GM21529 (cell line): Measurements from ENCODE around the gene TMEM204.

ENCODE experiments used
- ATAC-seq: cut with Tn5 transposase; IDR thresholded peaks from one replicate; pipeline ENCODE4 v1.9.1; 2021; ENCODE audit not compliant: unreplicated experiment

Gene TMEM204

DNA sequence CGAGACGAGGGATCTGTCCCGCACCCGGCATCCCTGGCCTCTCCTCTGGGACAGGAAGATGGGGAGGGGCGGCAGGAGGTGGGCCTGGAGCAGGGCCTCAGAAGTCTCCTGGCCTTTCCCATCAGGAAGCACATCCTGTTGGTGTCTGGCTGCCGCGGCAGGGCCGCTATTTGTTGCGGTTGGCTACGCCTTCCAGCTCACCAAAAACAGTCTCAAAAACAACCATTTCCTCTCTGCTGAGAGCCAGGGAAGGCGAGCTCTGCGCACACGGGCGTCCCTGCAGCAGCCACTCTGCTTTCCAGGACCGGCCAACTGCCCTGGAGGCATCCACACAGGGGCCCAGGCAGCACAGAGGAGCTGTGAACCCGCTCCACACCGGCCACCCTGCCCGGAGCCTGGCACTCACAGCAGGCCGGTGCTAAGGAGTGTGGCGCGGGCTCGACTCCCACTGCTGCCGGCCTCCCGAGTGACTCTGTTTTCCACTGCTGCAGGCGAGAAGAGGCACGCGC, at the start of gene TMEM204:
Gene TMEM204, plus strand, starts transcription at position 224 of the 509 bp plus-strand sequence. CDS start 610 bp downstream, outside the sequence.
- no peak for ATAC-seq

DNA sequence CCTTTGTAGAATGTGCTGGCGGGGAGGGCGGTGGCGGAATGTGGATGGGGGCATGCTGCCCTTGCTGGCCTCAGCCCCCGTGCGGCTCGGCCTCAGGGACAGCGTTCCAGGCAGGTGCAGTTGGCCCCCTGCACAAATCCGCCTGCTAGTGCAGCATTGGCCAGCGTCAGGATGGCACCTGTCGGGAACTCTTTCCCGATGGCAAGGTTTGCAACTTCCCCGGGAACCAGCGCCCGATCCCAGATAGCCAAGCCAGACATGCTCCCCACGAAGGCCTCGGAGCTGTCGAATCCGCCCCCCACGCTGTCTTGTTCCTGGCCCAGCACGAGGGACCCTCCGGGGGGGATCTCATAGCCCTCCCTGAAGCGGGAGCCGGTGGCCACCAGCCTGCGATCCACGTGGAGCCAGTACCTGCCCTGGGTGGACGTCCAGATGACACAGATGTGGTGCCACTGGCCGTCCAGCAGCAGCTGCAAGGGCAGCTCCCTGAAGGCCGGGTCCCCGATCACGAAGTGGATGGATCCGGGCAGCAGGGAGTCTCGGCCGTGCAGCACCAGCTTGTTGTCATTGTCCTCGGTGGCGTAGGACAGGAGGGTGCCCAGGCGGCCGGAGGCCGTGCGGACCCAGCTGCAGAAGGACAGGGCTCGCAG, 47.5 kb upstream of the TMEM204 start:
- no peak for ATAC-seq

DNA sequence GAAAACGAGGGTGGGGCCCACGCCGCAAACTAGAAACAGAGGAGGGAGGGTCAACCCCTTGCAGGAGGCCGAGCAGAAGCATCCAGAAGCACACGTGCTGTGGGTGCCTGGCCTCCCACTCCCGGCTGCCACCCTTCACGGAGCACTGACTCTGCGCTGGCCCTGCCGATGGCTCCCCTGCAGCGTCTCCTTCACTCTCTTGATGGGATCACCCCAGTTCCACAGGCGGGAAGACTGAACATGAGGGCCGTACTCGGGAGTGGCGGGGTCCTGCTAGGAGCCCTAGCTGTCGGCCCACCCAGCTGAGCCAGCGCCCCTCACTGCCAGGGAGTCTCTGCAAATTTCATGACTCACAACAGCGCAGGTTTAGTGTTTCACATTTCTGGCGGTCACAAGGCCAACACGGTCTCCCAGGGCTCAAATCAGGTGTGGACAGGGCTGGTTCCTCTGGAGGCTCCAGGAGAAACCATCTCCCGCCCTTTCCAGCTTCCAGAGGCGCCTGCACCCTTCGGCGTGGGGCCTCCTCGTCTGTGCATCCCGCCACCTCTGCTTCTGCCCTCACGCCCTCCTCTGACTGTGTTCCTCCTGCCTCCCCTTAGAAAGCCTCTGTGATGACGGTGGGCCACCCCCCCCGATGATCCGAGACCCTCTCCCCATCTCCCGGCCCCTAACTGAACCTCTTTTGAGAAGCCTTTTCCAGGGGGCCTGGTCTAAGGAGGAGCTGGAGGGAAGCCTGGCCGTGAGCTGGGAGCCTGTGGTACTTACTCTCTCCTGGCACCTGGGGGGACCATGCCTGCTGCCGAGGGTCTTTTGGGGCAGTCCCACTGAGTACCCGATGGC, 46.7 kb upstream of the TMEM204 start:
- no peak for ATAC-seq

DNA sequence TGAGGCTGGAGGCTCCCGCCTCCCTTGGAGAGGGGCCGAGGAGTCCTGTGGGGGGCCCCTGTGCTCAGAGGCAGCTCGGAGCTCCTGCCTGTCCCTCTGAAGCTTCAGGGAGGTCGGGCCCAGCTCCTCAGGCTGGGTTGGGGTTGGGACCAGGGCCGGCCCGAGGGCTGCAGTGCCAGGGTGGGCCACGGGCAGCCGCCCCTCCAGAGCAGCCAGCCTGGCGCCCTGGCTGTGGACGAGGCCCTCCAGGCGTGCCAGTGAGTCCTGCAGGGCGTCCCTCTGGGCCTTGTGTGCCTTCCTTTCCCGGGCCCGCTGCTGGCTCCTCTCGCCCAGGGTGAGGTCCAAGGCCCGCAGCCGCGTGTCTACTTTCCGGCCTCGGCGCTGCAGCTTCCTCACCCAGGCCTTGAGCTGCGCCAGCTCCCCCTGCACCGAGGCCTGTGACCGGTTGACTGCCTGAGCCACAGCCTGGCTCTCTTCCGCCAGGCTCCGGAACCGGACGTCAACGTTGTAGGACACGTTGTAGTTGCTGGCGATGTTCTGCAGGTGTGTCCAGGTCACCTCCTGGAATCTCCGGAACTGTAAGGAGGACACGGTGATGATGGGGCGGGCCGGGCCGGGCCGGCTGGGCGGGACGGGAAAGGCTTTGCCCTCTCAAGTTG, 45.9 kb upstream of the TMEM204 start:
- no peak for ATAC-seq

DNA sequence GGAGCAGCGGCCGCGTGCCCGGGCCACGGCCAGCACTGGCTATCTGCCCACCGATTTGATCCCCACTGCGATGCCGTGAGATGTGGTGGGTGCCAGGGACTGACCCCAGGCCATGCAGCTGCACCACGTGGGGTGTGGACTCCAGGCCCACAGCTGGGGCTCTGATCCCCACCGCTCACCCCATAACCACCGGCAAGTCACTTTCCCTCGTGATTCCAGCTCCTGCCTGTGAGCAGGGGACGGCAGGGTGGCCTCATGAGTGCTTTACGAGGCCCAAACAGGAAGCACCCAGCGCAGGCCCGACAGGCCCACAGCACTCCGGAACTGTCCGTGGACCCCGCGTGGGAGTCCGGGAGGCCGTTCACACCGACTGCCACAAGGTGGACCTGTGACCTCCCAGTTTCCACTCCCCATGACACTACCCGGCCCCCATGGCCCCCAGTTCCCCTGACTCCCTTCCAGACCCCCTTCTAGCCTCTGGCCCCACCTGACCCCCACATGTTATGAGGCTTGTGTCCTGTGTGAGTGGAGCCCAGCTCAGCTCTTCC, 45.3 kb upstream of the TMEM204 start:
- ATAC-seq, result no peak

DNA sequence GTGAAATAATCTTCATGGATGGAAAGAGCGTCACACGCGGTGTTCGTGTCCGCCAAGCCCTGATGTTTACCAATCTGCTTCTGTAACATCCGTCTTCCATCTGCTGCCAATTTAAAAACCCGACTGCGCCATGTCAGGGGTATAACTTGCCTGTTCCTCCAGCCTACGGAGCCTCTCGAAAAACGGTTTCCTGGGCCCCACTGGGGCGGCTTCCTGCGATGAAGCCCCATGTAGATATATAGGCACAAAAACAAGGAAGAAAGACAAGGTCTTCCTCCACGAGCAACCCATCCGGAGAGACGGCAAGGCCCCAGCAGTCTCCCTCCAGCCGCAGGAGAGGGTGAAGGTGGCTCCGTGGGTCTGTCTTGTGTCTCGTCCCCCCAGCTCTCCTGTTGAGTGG, 44.8 kb upstream of the TMEM204 start, which contains the start of gene PTX4:
Gene PTX4, minus strand, starts transcription at position 326 of the 400 bp plus-strand sequence. Its CDS starts 35 bp downstream, at position 291.
- ATAC-seq, result no peak

DNA sequence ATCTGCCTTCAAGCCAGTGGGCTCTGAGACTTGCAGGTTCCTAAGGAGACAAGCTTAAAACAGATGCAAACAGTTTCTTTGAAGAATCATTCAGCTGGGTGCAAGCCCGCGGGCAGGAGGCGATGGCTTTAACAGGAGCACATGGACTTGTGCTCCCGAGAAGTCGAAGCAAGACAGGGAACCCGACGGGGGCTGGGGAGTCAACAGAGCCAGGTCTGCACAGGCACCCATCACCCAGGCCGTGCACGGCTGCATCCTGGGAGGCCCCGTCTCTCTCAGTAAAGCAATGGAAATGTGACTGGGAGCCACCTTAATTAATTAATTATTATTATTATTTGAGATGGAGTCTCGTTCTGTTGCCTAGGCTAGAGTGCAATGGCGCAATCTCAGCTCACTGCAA, 44.4 kb upstream of the TMEM204 start:
- no peak for ATAC-seq

DNA sequence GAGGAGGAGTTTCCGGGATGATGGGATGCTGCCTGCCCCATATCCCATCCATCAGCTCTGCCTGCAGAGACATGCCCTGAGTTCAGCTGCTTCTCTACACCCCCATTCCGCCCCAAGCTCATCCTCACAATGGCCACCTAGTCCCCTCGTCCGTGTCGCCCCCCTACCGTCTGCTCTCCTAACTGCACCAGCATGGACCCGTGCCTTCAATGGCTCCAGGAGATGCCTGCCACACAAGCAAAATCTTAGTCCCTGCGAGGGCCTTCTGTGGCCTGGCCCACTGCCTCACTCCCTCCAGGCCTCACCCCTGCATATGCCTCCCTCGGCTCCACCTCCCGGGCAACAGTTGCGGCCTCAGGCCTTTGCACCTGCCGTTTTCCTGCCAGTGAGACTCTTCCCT, 42.1 kb upstream of the TMEM204 start:
- no peak for ATAC-seq

DNA sequence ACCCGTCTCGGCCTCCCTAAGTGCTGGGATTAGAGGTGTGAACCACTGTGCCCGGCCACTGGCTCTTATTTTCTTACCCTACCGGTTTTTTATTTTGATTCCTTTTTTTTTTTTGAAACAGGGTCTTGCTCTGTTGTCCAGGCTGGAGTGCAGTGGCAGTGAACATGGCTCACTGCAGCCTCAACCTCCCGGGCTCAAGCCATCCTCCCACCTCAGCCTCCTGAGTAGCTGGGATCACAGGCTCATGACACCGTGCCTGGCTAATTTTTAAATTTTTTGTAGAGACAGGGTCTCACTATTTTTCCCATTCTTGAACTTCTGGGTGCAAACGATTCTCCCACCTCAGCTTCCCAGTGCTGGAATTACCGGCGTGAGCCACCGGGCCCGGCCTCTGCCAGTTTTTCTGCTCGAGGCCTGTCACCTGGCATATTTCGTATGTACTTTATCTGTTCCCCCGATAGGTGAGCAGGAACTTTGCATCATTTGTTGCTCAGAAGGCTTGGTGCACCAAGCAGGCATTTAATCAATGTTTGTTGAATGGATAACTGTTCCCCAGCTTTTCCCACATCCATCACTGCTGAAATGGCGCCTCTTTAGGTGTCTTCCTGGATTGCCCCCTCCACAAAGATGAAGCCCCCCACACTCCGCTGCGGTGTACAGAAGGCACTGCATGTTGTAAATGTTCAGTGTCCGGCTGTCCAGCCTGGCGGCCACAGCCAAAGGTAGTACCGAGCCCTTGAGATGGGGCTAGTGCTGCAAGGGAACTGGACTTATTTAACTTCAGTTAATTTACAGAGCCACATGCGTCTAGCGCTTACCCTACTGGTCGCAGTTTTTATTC, 41.2 kb upstream of the TMEM204 start:
- ATAC-seq, result no peak

DNA sequence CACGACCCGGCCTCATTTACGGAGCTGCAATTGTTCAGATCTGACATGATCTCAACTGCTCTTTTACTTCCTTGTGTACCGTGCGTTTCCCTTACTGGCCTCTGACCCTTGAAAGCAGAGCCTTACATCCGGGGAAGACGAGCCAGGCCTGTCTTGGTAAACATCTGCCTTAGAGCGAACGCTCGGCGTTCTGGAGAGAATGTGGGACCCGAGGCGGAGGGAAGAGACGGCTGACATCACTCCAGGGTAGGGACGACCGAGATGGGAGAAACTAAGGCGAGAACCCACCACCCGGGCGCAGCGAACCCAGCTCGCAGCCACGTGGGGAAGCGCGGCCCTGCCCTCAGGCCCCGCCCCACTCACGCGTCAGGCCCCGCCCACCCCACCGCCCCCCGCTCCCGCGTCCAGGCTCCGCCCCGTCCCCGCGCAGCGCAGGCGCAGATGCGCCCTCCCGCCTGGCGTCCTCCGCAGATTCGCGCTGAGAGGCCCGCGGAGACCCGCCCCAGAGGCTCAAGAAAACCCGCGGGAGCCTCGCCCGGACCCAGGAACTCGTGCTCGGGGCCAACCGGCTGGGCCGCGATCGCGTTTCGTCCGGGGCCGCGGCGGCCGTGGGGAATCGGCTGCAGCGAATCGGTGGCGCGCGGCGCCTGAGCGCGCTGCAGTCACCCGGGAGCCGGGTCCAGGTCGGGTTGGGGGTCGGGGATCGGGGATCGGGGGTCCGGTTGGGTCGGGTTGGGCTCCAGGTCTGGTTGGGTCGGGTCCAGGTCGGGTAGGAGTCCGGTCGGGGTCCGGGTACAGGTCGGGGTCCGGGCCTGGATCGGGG, 40.3 kb upstream of the TMEM204 start, which contains the start of gene TELO2:
Gene TELO2, plus strand, starts transcription at position 438 of the 823 bp plus-strand sequence. CDS start 922 bp downstream, outside the sequence.
- ATAC-seq, result peak; percentile 66

DNA sequence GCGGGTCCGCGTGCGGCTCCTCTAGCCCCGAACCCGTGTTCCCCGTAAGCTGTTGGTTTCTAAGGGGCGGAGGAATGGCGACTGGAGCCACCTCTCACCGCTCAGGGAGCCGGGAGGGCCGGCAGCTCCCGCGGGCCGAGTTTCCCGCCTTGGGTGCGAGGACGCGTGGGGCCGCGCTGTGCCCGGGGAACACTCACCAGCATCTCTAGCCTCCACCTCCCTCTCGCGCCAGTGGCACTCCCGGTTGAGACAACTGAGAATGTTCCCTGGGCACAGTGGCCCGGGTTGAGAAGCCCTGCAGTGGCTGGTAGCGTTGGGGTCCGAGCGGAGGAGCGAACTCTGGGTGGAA, 39.7 kb upstream of the TMEM204 start:
- ATAC-seq, result peak; percentile 15

DNA sequence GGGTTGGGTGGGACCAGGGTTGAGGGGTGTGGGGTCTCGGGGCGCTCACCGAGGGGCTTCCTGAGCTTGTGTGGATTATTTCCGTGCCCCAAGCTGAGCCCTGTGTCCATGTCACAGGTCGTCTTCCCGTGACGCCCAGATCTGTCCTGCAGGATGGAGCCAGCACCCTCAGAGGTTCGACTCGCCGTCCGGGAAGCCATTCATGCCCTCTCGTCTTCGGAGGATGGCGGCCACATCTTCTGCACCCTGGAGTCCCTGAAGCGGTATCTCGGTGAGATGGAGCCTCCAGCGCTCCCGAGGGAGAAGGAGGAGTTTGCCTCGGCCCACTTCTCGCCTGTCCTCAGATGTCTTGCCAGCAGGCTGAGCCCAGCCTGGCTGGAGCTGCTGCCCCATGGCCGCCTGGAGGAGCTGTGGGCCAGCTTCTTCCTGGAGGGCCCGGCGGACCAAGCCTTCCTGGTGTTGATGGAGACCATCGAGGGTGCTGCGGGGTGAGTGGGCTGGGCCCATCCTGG, 39.3 kb upstream of the TMEM204 start:
- ATAC-seq, result no peak

DNA sequence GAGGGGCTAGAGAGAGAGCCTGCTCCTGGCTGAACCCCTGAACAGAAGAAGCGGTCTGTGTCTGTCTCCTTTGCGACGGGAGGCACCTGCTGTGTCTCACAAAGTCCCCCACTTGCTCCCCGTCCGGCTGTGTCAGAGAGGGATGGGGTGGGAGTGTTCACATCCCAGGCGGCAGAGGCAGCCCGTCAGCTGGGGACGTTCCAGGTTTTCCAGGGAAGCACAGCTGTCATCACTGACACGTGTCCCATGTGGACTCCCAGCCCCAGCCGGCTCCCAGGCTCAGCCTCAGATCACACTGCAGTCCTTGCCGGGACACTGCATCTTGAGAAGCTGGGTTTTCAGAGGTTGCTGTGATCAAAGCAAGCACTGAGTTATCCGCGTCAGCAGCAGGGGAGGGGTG, 38.8 kb upstream of the TMEM204 start:
- ATAC-seq, result no peak

DNA sequence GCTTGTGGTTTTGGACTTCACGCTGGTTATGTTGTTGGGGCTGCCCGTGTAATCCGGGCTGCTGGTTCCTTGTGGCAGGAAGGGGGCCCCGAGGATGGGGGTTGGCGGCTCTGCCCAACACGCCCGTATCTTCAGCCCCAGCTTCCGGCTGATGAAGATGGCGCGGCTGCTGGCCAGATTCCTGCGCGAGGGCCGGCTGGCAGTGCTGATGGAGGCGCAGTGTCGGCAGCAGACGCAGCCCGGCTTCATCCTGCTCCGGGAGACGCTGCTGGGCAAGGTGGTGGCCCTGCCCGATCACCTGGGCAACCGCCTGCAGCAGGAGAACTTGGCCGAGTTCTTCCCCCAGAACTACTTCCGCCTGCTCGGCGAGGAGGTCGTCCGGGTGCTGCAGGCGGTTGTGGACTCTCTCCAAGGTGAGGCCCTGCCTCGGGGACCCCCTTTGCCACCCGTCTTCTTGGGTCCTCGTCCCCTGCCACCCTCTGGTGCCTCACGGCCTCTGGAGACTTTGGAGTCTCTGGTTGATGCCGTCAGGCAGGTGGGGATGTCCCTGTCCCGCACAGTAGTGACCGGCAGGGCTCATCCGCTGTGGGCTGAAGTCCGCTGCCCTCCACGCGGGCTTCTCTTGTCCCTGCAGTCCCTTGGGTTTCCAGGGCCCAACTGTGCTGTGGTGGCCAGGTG, 38.1 kb upstream of the TMEM204 start:
- ATAC-seq, result no peak

DNA sequence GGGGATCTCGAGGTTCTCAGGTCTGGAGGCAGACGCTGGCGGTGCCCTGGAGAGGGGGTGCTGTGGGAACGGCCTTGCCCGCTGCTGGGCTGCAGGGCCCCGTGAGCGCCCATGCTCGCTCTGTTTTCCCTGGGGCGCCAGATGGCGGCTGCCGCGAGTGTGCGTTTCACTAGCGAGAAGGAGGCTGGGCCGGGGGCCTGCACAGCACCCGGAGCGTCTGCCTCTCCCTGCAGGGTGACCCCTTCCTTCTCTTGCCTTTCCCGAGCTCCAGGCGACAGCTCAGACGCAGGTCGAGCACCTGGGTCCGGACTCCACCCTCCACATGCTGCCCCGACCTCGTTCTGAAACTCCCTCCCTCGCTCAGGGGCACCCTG, 37.6 kb upstream of the TMEM204 start:
- ATAC-seq, result no peak

DNA sequence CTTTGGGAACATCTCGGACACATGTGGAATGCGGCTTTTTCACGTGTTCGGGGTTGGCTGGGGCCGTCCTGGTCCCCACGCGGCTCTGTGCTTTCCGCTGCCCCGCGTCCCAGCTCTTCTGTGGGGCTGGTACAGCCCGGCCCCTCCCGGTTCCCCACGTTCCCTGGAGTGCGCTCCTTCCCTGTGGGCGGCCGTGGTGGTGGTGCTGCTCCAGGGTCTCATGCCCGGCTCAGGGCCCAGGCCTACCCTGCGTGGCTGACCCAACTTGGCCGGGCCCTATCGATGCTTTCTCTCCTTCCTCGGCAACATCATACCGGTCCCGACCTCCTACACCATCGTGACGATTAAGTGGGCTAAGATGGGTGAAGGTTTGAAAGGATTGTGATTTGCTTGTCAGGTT, 37.0 kb upstream of the TMEM204 start:
- no peak for ATAC-seq

DNA sequence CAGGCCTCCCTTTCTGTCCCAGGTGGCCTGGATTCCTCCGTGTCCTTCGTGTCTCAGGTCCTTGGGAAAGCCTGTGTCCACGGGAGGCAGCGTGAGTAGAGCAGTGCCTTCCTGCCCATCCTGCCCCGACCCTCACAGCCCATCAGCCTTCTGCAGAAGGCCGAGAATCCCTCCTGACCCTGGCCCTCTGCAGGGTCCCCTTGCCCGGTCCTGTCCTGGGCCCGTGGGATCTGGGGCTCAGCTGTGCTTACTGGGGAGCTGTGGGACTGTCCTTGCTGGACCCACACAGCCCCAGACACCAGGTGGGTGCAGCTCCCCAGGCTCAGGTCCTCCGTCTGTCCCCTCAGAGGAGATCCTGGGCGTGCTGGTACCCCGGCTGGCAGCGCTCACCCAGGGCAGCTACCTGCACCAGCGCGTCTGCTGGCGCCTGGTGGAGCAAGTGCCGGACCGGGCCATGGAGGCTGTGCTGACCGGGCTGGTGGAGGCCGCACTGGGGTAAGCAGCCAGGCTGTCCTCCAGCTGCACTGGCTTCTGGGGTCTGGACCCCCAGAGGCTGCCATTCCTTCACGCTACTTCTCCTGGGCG, 36.4 kb upstream of the TMEM204 start:
- ATAC-seq, result no peak

DNA sequence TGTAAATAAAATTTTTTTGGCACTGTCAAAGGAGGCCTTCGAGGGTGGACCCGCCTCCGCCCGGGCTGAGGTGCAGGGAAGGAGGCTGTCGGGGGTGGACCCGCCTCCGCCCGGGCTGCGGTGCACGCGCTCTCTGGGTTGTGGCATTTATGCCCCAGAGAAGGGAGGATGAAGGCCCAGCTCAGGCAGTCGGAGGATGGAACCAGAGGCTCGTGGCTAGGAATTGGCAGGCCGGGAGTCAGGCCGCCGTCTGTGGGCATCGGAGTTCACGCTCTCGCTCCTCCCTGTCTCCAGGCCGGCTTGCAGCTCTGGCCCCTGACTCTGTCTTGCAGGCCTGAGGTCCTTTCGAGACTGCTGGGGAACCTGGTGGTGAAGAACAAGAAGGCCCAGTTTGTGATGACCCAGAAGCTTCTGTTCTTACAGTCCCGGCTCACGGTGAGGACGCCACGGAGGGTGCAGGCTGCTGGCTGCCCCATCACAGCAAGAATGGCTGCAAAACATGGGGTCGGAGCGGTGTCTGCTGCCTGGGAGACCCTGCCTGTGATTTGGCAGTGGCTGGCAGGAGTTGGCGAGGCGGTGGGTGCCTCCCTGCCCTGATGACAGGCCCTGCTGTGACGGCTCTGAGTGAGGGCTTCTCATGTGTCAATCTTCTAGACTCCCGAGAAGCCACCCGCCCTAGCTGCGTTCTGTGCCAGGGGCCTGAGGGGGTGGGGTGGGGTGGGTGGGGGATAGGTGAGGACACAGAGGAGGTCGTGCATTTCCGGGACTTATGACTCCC, 34.4 kb upstream of the TMEM204 start:
- ATAC-seq, result no peak
